Peyer's patch (tissue), 4 donors: ENCODE results near the gene BIN1.

Experiments
- CTCF ChIP-seq, 6 experiments: fragments of 450-650 bp in 4 of 6; fragments of 200-600 bp in 2 of 6; sonication (generic) in 1 of 6; IDR thresholded peaks; one replicate each; pipeline ENCODE4 v1.5.1; 2017 to 2019; ENCODE audit warnings: antibody characterized with exemption in 6 of 6, mild to moderate bottlenecking in 3 of 6, moderate library complexity in 1 of 6
- POLR2A ChIP-seq, 2 donors: fragments of 450-650 bp; IDR thresholded peaks; one replicate each; pipeline ENCODE4 v1.5.1; 2017; ENCODE audit warnings: antibody characterized with exemption in 2 of 2, mild to moderate bottlenecking in 2 of 2, moderate library complexity in 2 of 2

GRCh38 chr2:127058246-127058953 lies 48.6 kb downstream of the BIN1 start:
- no peak for TF ChIP-seq CTCF (IDR thresholded peaks at IDR 0.05)
- TF ChIP-seq POLR2A (IDR thresholded peaks at IDR 0.05): no peak
